ES-I3 (cell line): Measurements from ENCODE around the gene CTAGE1.
"Not testable (repeated sequence)": the region's sequence is repeated elsewhere in the genome, so short reads cannot be mapped to it uniquely, and the experiment has no call there.

Experiments
- H3K36me3 ChIP-seq: 2 replicates; pipeline ENCODE4 v1.6.1; 2013; ENCODE audit warnings: mild to moderate bottlenecking, low read length, control low read depth, moderate library complexity; ENCODE audit not compliant: insufficient read depth
- H3K4me1 ChIP-seq: 2 replicates; pipeline ENCODE4 v1.6.1; 2013; ENCODE audit warnings: mild to moderate bottlenecking, control low read depth, low read length; ENCODE audit not compliant: insufficient read depth
- H3K9ac ChIP-seq: 2 replicates; pipeline ENCODE4 v1.6.1; 2013; ENCODE audit warnings: low read depth, mild to moderate bottlenecking, low read length, moderate library complexity
- H3K9me3 ChIP-seq: 2 replicates; pipeline ENCODE4 v1.6.1; 2013; ENCODE audit warnings: mild to moderate bottlenecking, low read length, moderate library complexity; ENCODE audit not compliant: control insufficient read depth, insufficient read depth

CTAGE1 gene

GRCh38 chr18:22393164-22393563 lies 24.6 kb downstream of the CTAGE1 start:
- H3K9ac ChIP-seq, H3K4me1 ChIP-seq, H3K36me3 ChIP-seq, H3K9me3 ChIP-seq: not testable (repeated sequence)

DNA sequence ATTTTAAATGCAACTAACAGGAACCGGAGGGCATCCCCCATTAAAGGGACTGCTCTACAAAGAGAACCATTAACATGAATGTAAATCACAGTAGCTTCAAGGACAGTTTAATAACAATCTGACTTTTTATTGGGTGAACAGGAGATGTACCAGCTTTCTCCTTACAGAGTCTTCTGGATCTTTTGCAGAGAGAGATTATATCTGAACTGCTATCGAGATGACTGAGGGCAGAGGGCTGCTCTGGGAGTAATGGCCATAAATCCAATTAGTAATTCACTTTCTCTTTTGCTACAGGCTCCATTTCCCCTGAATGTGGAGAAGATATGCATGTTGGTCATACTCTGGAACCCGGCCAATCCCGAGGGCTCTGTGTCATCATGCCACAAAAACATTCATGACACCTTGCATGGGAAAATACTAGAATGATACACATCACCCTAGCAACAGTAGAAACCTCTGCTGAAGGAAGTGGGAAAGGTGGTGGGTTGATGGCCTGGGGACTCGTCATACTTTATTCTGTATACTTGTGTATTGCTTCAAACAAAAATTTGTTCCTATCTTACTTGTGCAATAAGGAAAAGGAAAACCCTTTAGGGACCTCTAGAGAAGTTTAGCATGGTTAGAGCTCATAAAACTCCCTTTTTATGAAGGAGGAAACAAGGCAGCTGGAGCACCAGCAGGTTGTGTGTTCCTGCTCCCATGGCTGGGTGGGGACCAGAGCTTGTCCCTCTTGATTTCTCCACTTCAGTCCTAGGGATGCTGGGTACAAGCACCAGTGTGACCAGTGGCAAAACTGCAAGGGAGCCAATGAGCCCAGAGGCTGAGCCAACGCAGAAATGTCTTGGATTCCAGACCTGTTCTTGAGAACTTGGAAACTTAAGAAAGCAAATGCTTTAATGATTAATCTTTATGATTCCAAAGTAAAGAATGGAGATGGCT lies 26.0 kb downstream of the CTAGE1 start:
- no peak overlapping the region for H3K9ac ChIP-seq
- H3K36me3 ChIP-seq = no peaks in the 10 kb centered on the region
- no peaks in the 10 kb centered on the region for H3K4me1 ChIP-seq
- H3K9me3 ChIP-seq = no peaks in the 10 kb centered on the region

DNA sequence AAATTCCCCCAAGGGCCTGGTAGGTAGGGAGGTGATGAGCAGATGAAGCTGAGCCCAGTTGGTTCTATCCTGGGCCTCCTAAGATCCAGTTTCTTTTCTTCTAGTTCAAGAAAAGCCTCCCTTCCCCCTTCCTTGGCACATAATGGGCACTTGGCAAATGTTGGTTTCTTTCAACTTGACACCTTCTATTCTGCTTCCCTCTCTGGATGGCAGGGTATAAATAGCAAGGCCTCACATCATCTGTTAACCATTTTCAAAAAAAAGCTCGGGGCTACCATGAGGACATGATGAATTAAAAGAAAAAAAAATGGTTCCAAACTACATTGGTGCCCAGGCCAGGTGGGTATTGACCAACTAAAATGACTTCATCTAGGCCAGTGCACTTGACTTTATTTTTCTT lies 29.9 kb downstream of the CTAGE1 start:
- Histone ChIP-seq H3K9me3 (no peaks in the 10 kb centered on the region), H3K9ac (no peak overlapping the region), H3K4me1 (no peaks in the 10 kb centered on the region), H3K36me3 (no peaks in the 10 kb centered on the region)

GRCh38 chr18:22387364-22387763 lies 30.4 kb downstream of the CTAGE1 start:
- H3K36me3 ChIP-seq = no peaks in the 10 kb centered on the region
- no peaks in the 10 kb centered on the region for H3K4me1 ChIP-seq
- no peaks in the 10 kb centered on the region for H3K9me3 ChIP-seq
- no peak overlapping the region for H3K9ac ChIP-seq

DNA sequence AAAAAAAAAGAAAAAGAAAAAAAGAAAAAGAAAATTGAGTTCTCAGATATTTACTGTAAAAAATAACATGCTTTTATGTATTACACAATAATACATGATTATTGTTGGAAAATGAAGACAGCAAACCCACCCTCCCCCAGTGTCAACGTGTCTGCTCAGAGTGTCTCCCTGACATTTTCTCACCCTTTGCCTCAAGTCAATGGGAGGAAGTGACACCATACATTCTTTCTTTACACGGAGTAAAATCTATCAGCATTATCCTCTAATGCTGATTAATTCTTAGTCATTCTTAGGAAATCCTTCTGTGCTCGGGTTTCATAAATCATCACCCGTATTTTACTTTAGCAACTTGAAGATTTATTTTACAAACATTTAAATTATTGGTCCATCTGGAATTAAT lies 32.0 kb downstream of the CTAGE1 start:
- Histone ChIP-seq H3K36me3 (no peaks in the 10 kb centered on the region), H3K4me1 (no peaks in the 10 kb centered on the region), H3K9me3 (no peaks in the 10 kb centered on the region), H3K9ac (no peak overlapping the region)

DNA sequence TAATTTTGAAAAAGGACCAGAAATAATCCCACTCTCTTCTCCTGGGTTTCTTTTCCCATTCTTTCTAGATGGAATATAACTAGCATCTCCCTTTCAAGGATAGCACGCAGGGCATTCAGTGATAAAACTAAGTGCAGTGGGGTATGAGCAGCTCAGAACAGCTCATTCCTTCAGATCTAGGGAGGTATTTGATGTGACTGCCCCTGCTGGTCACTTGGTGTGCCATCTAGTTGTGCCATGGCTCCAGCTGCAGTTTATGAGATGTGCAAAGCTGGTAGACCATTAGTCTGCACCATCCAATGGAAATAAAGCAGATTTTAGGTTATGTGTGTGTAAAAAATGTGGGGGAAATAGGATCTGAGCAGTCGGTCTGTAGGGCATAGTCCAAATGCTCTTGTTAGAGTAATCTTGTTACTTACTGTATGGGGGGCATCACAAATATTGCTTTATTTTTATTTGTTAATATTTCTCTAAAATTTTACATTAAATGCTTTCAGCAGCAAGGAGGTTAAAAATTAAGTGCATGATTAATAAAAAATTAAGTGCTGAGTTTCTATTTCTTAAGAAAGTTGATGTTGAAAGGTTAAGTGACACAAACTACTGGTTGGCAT lies 38.9 kb downstream of the CTAGE1 start:
- no peaks in the 10 kb centered on the region for H3K36me3 ChIP-seq
- H3K4me1 ChIP-seq = no peaks in the 10 kb centered on the region
- no peak overlapping the region for H3K9ac ChIP-seq
- H3K9me3 ChIP-seq = no peaks in the 10 kb centered on the region

DNA sequence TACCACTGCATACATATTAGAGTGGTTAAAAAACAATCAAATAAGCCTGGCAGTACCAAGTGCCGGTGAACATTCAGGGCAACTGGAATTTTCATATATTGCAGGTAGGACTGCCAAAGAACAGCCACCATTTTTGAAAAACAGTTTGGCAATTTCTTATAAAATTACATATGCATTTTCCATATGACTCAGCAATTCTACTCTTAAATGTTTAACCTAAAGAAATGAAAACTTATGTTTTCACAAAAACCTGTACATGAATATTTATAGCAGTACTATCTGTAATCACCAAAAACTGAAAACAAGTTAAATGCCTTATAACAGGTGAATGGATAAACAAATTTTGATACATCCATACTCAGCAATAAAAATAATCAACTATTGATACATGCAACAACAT lies 39.9 kb downstream of the CTAGE1 start:
- H3K9ac ChIP-seq = no peak overlapping the region
- no peaks in the 10 kb centered on the region for H3K9me3 ChIP-seq
- no peaks in the 10 kb centered on the region for H3K36me3 ChIP-seq
- no peaks in the 10 kb centered on the region for H3K4me1 ChIP-seq

DNA sequence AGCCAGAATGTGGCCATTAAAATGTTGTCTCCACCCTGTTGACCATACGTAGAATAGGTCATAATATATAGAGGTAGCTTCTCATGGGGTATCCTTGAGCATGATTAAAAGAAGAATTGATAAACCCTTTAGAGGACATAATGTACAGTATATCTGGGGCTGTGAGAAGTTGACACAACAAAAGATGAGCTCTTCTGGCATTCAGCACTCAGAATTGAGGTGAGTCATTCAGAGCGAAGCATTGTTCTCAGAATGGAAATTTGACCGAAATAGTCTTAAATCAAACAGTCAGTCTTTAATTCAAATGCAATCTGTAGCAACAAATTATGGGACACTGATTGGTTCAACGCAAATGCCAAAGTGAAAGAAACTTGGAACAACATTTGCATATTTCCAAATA lies 47.3 kb downstream of the CTAGE1 start:
- Histone ChIP-seq H3K4me1 (no peaks in the 10 kb centered on the region), H3K36me3 (no peaks in the 10 kb centered on the region), H3K9me3 (no peaks in the 10 kb centered on the region), H3K9ac (no peak overlapping the region)

DNA sequence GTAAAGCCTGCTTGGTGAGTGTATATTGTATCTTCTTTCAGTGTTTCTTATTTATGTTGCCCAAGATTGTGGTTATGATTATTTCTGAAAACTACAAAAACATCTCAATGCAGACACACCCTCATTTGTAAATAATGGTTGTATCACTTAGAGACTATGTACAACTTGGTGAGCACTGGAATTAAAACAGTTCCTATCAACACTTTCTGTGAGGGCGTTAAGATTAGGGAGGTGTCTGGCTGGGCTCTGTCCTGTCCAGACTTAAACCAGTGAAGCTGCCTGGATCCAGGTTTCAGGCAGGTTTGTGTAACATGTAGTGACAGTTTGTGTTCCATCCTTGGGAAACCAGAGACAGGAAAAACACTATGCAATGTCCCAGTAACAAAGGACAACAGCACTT lies 49.7 kb downstream of the CTAGE1 start:
- no peaks in the 10 kb centered on the region for H3K4me1 ChIP-seq
- no peak overlapping the region for H3K9ac ChIP-seq
- no peaks in the 10 kb centered on the region for H3K36me3 ChIP-seq
- no peaks in the 10 kb centered on the region for H3K9me3 ChIP-seq

DNA sequence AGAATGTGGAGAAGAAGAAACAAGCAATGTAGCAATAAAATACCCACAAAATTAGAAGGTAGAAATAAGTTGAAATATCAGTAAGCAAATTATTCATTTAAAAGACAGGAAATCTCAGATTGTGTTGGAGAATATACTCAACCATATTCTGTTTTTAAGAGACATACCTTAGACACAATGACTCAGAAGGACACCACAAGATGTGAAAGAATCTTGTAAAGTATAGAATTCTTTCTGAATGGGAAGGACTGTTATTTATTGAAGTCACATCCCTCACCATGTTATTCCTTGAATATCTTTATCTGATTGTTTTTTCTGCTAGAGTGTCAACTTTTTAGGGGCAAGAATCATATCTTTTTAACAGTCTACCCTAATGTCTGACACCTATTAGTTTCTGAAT lies 50.4 kb downstream of the CTAGE1 start:
- H3K9ac ChIP-seq = no peak overlapping the region
- no peaks in the 10 kb centered on the region for H3K4me1 ChIP-seq
- H3K9me3 ChIP-seq = no peaks in the 10 kb centered on the region
- no peaks in the 10 kb centered on the region for H3K36me3 ChIP-seq

DNA sequence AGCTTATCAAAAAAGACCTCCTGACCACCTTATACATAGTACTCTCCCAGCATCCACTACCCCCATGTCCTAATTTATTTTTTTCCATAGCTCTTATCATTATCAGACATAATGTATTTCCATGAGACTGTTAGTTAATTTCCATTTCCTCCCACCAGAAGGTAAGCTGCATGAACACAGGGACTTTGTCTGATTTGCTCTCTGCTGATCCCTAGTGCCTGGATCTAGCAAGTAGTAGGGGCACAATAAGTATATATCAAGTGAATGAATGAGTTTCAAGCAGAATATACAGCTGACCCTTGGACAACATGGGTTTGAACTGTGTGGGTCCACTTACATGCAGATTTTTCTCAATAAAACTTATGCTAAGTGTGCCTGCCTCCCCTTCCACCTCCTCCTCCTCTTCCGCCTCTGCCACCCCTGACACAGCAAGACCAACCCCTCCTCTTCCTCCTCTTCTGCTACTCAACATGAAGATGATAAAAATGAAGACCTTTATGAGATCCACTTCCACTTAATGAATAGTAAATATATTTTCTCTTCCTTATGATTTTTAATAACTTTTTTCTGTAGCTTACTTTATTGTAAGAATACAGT lies 53.8 kb downstream of the CTAGE1 start:
- Histone ChIP-seq H3K4me1 (no peaks in the 10 kb centered on the region), H3K36me3 (no peaks in the 10 kb centered on the region), H3K9ac (no peak overlapping the region)

More for the DNA sequence above, 53.8 kb downstream of the CTAGE1 start:
- H3K9me3 ChIP-seq = no peaks in the 10 kb centered on the region
